Activated B cell treated with CpG ODN at 0.5 μM for 24 hours (primary cell): ENCODE measurements around the gene LMNTD2. TPM values are rescaled to one million over a fixed set of nuclear protein-coding genes. Genes with fewer than 3 reads are reported as not detected.

ENCODE experiments used
- ATAC-seq: fragments of 200-7000 bp; cut with Tn5 transposase; one replicate; pipeline ENCODE4 v1.10.0; 2021; ENCODE audit warnings: low read depth, mild to moderate bottlenecking, moderate library complexity
- CTCF ChIA-PET: fragments of 350-600 bp; sonication (Branson Sonifier 250); formaldehyde crosslinking; loops from one replicate; lab custom pipeline; 2021; ENCODE audit warnings: antibody characterized with exemption; lab: Charles Lee
- POLR2A ChIA-PET: fragments of 350-600 bp; sonication (Branson Sonifier 250); formaldehyde crosslinking; loops from one replicate; lab custom pipeline; 2021; ENCODE audit warnings: antibody characterized with exemption; lab: Charles Lee
- DNase-seq: peaks from one replicate; pipeline ENCODE4 v3.0.0; 2022
- H3K27ac Mint-ChIP-seq: one replicate; pipeline ENCODE4 v1.8.0; 2020; ENCODE audit warnings: mixed read lengths
- H3K27me3 Mint-ChIP-seq: one replicate; pipeline ENCODE4 v1.8.0; 2021; ENCODE audit warnings: mixed read lengths
- H3K36me3 Mint-ChIP-seq: one replicate; pipeline ENCODE4 v1.8.0; 2021; ENCODE audit warnings: low read depth, mixed read lengths
- H3K4me1 Mint-ChIP-seq: one replicate; pipeline ENCODE4 v1.8.0; 2021; ENCODE audit warnings: mixed read lengths
- H3K4me3 Mint-ChIP-seq: one replicate; pipeline ENCODE4 v1.8.0; 2020; ENCODE audit warnings: mild to moderate bottlenecking, mixed read lengths
- H3K9me3 Mint-ChIP-seq: one replicate; pipeline ENCODE4 v1.8.0; 2020; ENCODE audit warnings: mixed read lengths
- CTCF ChIP-seq: fragments of 200-600 bp; IDR thresholded peaks from one replicate; pipeline ENCODE4 v1.8.0; 2022; ENCODE audit warnings: antibody characterized with exemption, mild to moderate bottlenecking
- intact Hi-C: fragments of 100-400 bp; cut with micrococcal nuclease; formaldehyde crosslinking; loops from one replicate; pipeline ENCODE4 v1.15.1; 2024
- total RNA-seq: library from RNA; stranded (reverse); gene quantifications from 2 replicates; pipeline ENCODE4 v1.2.3, GENCODE V29; 2022

LMNTD2 gene
- total RNA-seq, 1 donor from 2014 or later, result 8.6 TPM

DNA sequence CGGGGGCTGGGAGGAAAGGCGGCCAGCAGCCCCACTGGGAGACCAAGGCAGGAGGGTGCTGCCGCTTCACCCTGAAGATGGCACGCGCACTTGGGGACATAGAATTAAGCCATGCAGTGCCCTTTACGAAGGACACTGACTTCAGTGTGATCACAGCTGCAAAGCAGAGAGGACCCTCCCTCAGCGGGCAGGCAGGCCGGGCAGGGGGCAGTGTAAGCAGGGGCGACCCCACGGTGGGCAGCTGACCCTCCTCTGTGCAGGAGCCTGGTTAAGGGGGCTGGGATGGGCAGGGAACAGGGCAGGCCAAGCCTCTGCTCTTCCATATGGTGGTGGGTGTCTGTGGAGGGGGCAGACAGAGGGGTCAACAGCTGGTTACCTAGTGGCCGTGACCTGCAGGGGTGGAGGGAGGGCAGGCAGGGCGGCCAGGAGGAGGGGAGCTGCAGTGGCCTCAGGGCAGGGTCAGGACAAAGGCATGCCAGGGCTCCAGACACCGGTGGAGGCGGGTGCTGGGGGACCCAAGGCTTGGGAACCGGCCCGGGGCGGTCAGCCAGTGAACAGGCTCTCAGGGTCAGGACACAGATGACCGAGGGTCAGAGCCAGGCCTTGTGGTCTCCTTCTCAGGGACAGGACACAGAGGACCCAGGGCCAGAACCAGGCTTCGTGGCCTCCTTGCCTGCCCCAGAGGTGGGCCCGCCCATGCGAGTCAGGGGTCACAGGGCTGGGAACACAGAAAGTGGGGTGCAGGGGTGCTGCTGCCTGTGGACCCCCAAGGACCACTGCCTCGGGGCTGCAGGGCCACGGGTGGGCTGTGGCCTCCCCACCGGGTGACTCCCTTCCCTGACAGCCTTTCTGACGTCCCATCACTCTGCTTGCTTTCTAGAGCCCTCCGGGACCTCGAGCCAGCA lies 7.2 kb downstream of the LMNTD2 start:
- Mint-ChIP-seq H3K36me3 (no peaks in the 10 kb centered on the region), H3K9me3 (no peaks in the 10 kb centered on the region), H3K4me3 (no peak overlapping the region), H3K27ac (no peak overlapping the region), H3K27me3 (no peaks in the 10 kb centered on the region), H3K4me1 (peaks cover 2% of the 10 kb centered on the region)
- ChIA-PET POLR2A (interaction anchor here (0.5 to 3.1 kb wide), 2 partner anchors 169 to 173 kb away, joined by 3 to 10 read pairs; no protein-coding TSS in a partner anchor), CTCF (interaction anchor here (1.4 to 2.2 kb wide), 2 partner anchors 19 to 170 kb away, joined by 3 to 24 read pairs; no protein-coding TSS in a partner anchor)
- TF ChIP-seq CTCF, result no peak
- intact Hi-C loops, result no loop called here
- DNase-seq (no peak), ATAC-seq (no peak)

DNA sequence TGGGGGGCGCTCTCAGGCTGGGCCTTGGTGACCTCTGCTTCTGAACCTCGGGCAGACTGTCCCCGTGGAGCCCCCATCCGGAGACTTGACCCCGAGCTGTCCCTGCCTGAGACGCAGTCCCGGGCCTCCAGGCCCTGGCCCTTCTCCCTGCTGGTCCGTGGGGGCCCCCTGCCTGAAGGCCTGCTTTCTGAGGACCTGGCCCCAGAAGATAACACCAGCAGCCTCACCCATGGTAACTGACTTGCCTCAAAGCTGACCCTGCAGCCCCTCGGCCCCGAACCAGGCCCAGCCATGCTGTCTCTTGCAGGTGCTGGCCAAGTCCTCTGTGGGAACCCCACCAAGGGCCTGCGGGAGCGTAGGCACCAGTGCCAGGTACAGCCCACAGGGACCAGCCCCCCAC lies 8.9 kb downstream of the LMNTD2 start:
- DNase-seq, result no peak
- peaks cover 2% of the 10 kb centered on the region for H3K4me1 Mint-ChIP-seq
- no peaks in the 10 kb centered on the region for H3K27me3 Mint-ChIP-seq
- TF ChIP-seq CTCF, result no peak
- ChIA-PET CTCF (no interaction called here), POLR2A (no interaction called here)
- ATAC-seq, result no peak
- H3K27ac Mint-ChIP-seq, result no peak overlapping the region
- intact Hi-C loops, result no loop called here
- H3K9me3 Mint-ChIP-seq, result no peaks in the 10 kb centered on the region
- H3K36me3 Mint-ChIP-seq, result no peaks in the 10 kb centered on the region
- no peak overlapping the region for H3K4me3 Mint-ChIP-seq

GRCh38 chr11:551131-551530 lies 9.4 kb downstream of the LMNTD2 start:
- H3K36me3 Mint-ChIP-seq, result no peaks in the 10 kb centered on the region
- ChIA-PET POLR2A (no interaction called here), CTCF (no interaction called here)
- DNase-seq (no peak), ATAC-seq (no peak)
- no peaks in the 10 kb centered on the region for H3K9me3 Mint-ChIP-seq
- no peak for TF ChIP-seq CTCF
- H3K4me1 Mint-ChIP-seq, result no peaks in the 10 kb centered on the region
- H3K27ac Mint-ChIP-seq, result no peak overlapping the region
- H3K4me3 Mint-ChIP-seq, result no peak overlapping the region
- no peaks in the 10 kb centered on the region for H3K27me3 Mint-ChIP-seq
- intact Hi-C loops, result no loop called here

DNA sequence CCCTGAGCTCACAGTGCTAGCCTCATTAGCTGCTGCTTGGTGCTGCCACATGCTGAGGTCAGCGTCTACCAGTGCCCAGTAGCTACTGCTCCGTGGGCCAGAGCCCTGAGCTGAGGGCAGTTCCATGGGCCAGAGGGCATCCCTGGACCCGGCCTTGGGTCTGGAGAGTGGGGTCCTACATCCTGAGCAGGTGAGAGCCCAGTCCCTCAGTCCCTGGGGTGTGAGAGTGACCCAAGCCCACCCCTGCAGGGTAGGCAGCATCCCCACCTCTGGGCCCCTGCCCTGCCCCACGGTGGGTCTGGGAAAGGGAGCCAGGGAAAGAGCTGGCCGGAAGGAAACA lies 9.8 kb downstream of the LMNTD2 start:
- H3K27me3 Mint-ChIP-seq, result no peaks in the 10 kb centered on the region

More for the DNA sequence above, 9.8 kb downstream of the LMNTD2 start:
- Mint-ChIP-seq H3K9me3 (no peaks in the 10 kb centered on the region), H3K4me1 (no peaks in the 10 kb centered on the region), H3K4me3 (no peak overlapping the region), H3K36me3 (peaks cover 2% of the 10 kb centered on the region), H3K27ac (no peak overlapping the region)
- no peak for TF ChIP-seq CTCF
- ATAC-seq (no peak), DNase-seq (no peak)
- intact Hi-C loops, result no loop called here
- POLR2A ChIA-PET, result no interaction called here
- CTCF ChIA-PET, result no interaction called here
